Neuronal stem cell (in vitro differentiated cells): Measurements from ENCODE around the gene AATK.

Experiments
- DNase-seq: peaks from one replicate; pipeline ENCODE4 v3.0.0-alpha.2; 2013; ENCODE audit warnings: low spot score
- H2AFZ ChIP-seq: one replicate; pipeline ENCODE4 v1.6.1; 2013; ENCODE audit warnings: mild to moderate bottlenecking, low read length, inconsistent platforms
- H2AK5ac ChIP-seq: 2 replicates; pipeline ENCODE4 v1.6.1; 2013; ENCODE audit warnings: low read depth, mild to moderate bottlenecking, inconsistent platforms, low read length, moderate library complexity, mixed read lengths
- H2BK120ac ChIP-seq: 2 replicates; pipeline ENCODE4 v1.6.1; 2013; ENCODE audit warnings: low read depth, mild to moderate bottlenecking, inconsistent platforms, low read length, moderate library complexity, mixed read lengths
- H2BK12ac ChIP-seq: one replicate; pipeline ENCODE4 v1.6.1; 2013; ENCODE audit warnings: low read length, inconsistent platforms
- H2BK15ac ChIP-seq: 2 replicates; pipeline ENCODE4 v1.6.1; 2013; ENCODE audit warnings: mild to moderate bottlenecking, low read length, inconsistent platforms, mixed read lengths
- H2BK5ac ChIP-seq: one replicate; pipeline ENCODE4 v1.6.1; 2013; ENCODE audit warnings: inconsistent platforms, mild to moderate bottlenecking, low read length, moderate library complexity
- H3K14ac ChIP-seq: one replicate; pipeline ENCODE4 v1.6.1; 2013; ENCODE audit warnings: low read length, inconsistent platforms
- H3K18ac ChIP-seq: 2 replicates; pipeline ENCODE4 v1.6.1; 2013; ENCODE audit warnings: low read length, inconsistent platforms
- H3K23ac ChIP-seq: 2 replicates; pipeline ENCODE4 v1.6.1; 2013; ENCODE audit warnings: low read depth, mild to moderate bottlenecking, mixed read lengths, low read length, inconsistent platforms; ENCODE audit not compliant: poor library complexity
- H3K27ac ChIP-seq: replicated peaks from 3 replicates; pipeline ENCODE4 v1.5.1; 2013; ENCODE audit warnings: low read length, inconsistent platforms
- H3K27me3 ChIP-seq, 3 experiments: 2 replicates each; pipeline ENCODE4 v1.6.1; 2013; ENCODE audit warnings: low read length in 3 of 3, mild to moderate bottlenecking in 2 of 3, inconsistent platforms in 1 of 3, low read depth in 1 of 3, mixed read lengths in 1 of 3, moderate library complexity in 1 of 3; ENCODE audit not compliant: control insufficient read depth in 3 of 3, insufficient read depth in 3 of 3
- H3K36me3 ChIP-seq, 2 donors: replicated peaks in 1 of 2; 2 replicates each; pipeline ENCODE4 v1.6.1; 2013; ENCODE audit warnings: low read length in 2 of 2; ENCODE audit not compliant: control insufficient read depth in 2 of 2, insufficient read depth in 2 of 2
- H3K4ac ChIP-seq: 2 replicates; pipeline ENCODE4 v1.6.1; 2013; ENCODE audit warnings: inconsistent platforms, mild to moderate bottlenecking, low read length, moderate library complexity
- H3K4me1 ChIP-seq, 2 donors: 1 replicate in 1 of 2; 2 replicates in 1 of 2; pipeline ENCODE4 v1.6.1; 2013; ENCODE audit warnings: low read length in 2 of 2, low read depth in 1 of 2; ENCODE audit not compliant: control insufficient read depth in 2 of 2, insufficient read depth in 1 of 2
- H3K4me2 ChIP-seq: one replicate; pipeline ENCODE4 v1.6.1; 2013; ENCODE audit warnings: mild to moderate bottlenecking, low read length, inconsistent platforms; ENCODE audit not compliant: insufficient read depth, poor library complexity, severe bottlenecking
- H3K4me3 ChIP-seq, 2 donors: 2 replicates each; pipeline ENCODE4 v1.5.1; 2013; ENCODE audit warnings: low read length in 2 of 2, mild to moderate bottlenecking in 2 of 2, inconsistent platforms in 1 of 2, moderate library complexity in 1 of 2
- H3K79me1 ChIP-seq: one replicate; pipeline ENCODE4 v1.6.1; 2013; ENCODE audit warnings: low read depth, mild to moderate bottlenecking, inconsistent platforms, low read length, moderate library complexity
- H3K9ac ChIP-seq: one replicate; pipeline ENCODE4 v1.6.1; 2013; ENCODE audit warnings: mild to moderate bottlenecking, low read depth, low read length, inconsistent platforms; ENCODE audit not compliant: poor library complexity
- H3K9me3 ChIP-seq, 2 donors: replicated peaks in 1 of 2; 2 replicates each; pipeline versions ENCODE3 to v1.6.1; 2013; ENCODE audit warnings: low read length in 2 of 2, mild to moderate bottlenecking in 2 of 2, inconsistent platforms in 1 of 2, low read depth in 1 of 2, mixed read lengths in 1 of 2, moderate library complexity in 1 of 2; ENCODE audit not compliant: control insufficient read depth in 2 of 2, insufficient read depth in 1 of 2
- H4K8ac ChIP-seq: one replicate; pipeline ENCODE4 v1.6.1; 2013; ENCODE audit warnings: low read depth, mild to moderate bottlenecking, inconsistent platforms, low read length, moderate library complexity
- H4K91ac ChIP-seq: one replicate; pipeline ENCODE4 v1.6.1; 2013; ENCODE audit warnings: low read length, low read depth, mild to moderate bottlenecking, inconsistent platforms; ENCODE audit not compliant: poor library complexity
- WGBS, 2 donors: extraction: QIAGEN DNeasy Blood & Tissue Kit; methylation state at CpG; one replicate each; pipeline ENCODE4 v1.1.7; 2013; ENCODE audit warnings: missing lambda C conversion rate in 2 of 2, mixed read lengths in 1 of 2; ENCODE audit not compliant: insufficient read length in 2 of 2, insufficient replicate concordance in 1 of 2; ENCODE audit errors: extremely low coverage in 2 of 2; 5-methylcytosine and 5-hydroxymethylcytosine counted together

Gene AATK

GRCh38 chr17:81193470-81194224 lies 27.6 kb upstream of the AATK start:
- Histone ChIP-seq H3K9me3 (no peaks in the 10 kb centered on the region), H3K36me3 (peaks cover 39 to 89% of the 10 kb centered on the region in 2 donors), H3K14ac (no peak overlapping the region)

DNA sequence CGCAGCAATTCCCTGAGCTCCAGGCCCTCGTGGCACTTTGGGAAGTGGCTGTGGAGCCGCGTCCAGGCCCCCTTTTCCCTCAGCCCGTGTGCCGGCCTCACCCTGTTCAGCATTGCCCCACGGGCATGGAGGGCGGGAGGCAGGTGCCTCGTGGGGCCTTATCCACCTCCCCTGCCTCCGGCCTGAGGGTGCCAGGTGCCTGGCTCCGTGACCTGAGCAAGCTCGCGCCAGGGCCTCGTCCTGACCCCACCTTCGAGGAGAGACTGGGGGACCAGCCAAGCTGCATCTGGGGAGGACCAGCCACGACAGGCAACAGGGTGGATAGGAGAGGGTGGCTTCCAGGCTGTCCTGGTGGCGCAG lies 27.0 kb upstream of the AATK start:
- DNase-seq = no peak
- Histone ChIP-seq H3K18ac (no peak overlapping the region), H4K91ac (no peak overlapping the region), H3K4me2 (no peak overlapping the region), H3K23ac (no peak overlapping the region), H2BK5ac (peak overlapping the region; percentile 39), H3K4me3 (no peak overlapping the region), H3K27ac (no peak overlapping the region), H3K27me3 (no peaks in the 10 kb centered on the region), H4K8ac (no peak overlapping the region), H3K9ac (peak overlapping the region; percentile 21), H3K36me3 (peaks cover 42 to 88% of the 10 kb centered on the region in 2 donors), H3K79me1 (peaks cover 2% of the 10 kb centered on the region), H2BK12ac (no peak overlapping the region), H2BK15ac (no peak overlapping the region), H3K9me3 (no peaks in the 10 kb centered on the region), H3K4ac (no peak overlapping the region), H2AK5ac (no peak overlapping the region), H3K14ac (no peak overlapping the region), H3K4me1 (no peaks in the 10 kb centered on the region), H2AFZ (no peak overlapping the region), H2BK120ac (no peak overlapping the region)
- no CpG with 5 or more reads among the region's 17 CpGs for WGBS, 2 donors

More at GRCh38 chr17:81193470-81194224, 27.6 kb upstream of the AATK start:
- Histone ChIP-seq H3K4ac (no peak overlapping the region), H3K23ac (no peak overlapping the region), H3K27ac (no peak overlapping the region), H2BK12ac (no peak overlapping the region), H3K9ac (no peak overlapping the region), H3K79me1 (peaks cover 2% of the 10 kb centered on the region), H3K18ac (no peak overlapping the region), H2BK5ac (no peak overlapping the region), H3K4me2 (no peak overlapping the region), H2BK15ac (no peak overlapping the region), H3K4me3 (no peak overlapping the region), H3K27me3 (no peaks in the 10 kb centered on the region), H2BK120ac (no peak overlapping the region), H4K8ac (no peak overlapping the region), H4K91ac (no peak overlapping the region), H2AK5ac (no peak overlapping the region), H2AFZ (no peak overlapping the region), H3K4me1 (no peaks in the 10 kb centered on the region)
- no peak for DNase-seq
- no CpG with 5 or more reads among the region's 38 CpGs for WGBS, 2 donors

- H2AK5ac ChIP-seq = no peak overlapping the region
- no peaks in the 10 kb centered on the region for H3K27me3 ChIP-seq
- no peak overlapping the region for H3K4ac ChIP-seq
- no peaks in the 10 kb centered on the region for H3K9me3 ChIP-seq
- no peak overlapping the region for H3K18ac ChIP-seq
- no peak overlapping the region for H2BK5ac ChIP-seq
- no peak overlapping the region for H3K23ac ChIP-seq
- H3K79me1 ChIP-seq = peaks cover 2% of the 10 kb centered on the region
- no peak overlapping the region for H2AFZ ChIP-seq
- H2BK120ac ChIP-seq = no peak overlapping the region
- H4K91ac ChIP-seq = no peak overlapping the region
- H3K27ac ChIP-seq = no peak overlapping the region
- DNase-seq = no peak
- H3K36me3 ChIP-seq = peaks cover 37 to 84% of the 10 kb centered on the region in 2 donors
- no peak overlapping the region for H4K8ac ChIP-seq
- WGBS, 2 donors = no CpG with 5 or more reads among the region's 34 CpGs
- no peak overlapping the region for H3K14ac ChIP-seq
- no peak overlapping the region for H3K4me2 ChIP-seq
- H2BK12ac ChIP-seq = no peak overlapping the region
- no peak overlapping the region for H3K4me3 ChIP-seq
- no peak overlapping the region for H3K9ac ChIP-seq
- no peaks in the 10 kb centered on the region for H3K4me1 ChIP-seq
- no peak overlapping the region for H2BK15ac ChIP-seq
Measured at GRCh38 chr17:81192386-81193050, 26.5 kb upstream of the AATK start.

- Histone ChIP-seq H3K4me2 (no peak overlapping the region), H4K8ac (no peak overlapping the region), H3K4me1 (no peaks in the 10 kb centered on the region), H3K14ac (no peak overlapping the region), H4K91ac (no peak overlapping the region), H2AK5ac (no peak overlapping the region), H3K27me3 (no peaks in the 10 kb centered on the region), H3K23ac (peak overlapping the region; percentile 44), H3K9ac (peak overlapping the region; percentile 60), H3K18ac (no peak overlapping the region), H3K4ac (no peak overlapping the region), H3K9me3 (no peaks in the 10 kb centered on the region), H2BK12ac (no peak overlapping the region), H2BK5ac (no peak overlapping the region), H2BK15ac (no peak overlapping the region), H3K79me1 (peaks cover 2% of the 10 kb centered on the region), H3K4me3 (no peak overlapping the region), H3K27ac (no peak overlapping the region), H2BK120ac (no peak overlapping the region), H3K36me3 (peaks cover 37 to 76% of the 10 kb centered on the region in 2 donors), H2AFZ (no peak overlapping the region)
- WGBS, 2 donors = no CpG with 5 or more reads among the region's 14 CpGs
- DNase-seq = no peak
Measured at GRCh38 chr17:81191646-81192045, 25.6 kb upstream of the AATK start.
